Stimulated activated effector memory CD8-positive, alpha-beta T cell treated with anti-CD3 and anti-CD28 coated beads, Interleukin-12 subunit alpha, Interleukin-12 subunit beta, amount 100 ng/mL, for 72 hours (primary cell): Measurements from ENCODE around the gene SOHLH2.

Experiments
- ATAC-seq: fragments of 150-1000 bp; cut with Tn5 transposase; 2 replicates; pipeline ENCODE4 v1.10.0; 2021
- DNase-seq, 2 donors: peaks; one replicate each; pipeline ENCODE4 v3.0.0; 2021 to 2022; ENCODE audit warnings: low spot score in 2 of 2
- H3K27ac Mint-ChIP-seq: one replicate; pipeline ENCODE4 v1.8.0; 2022; ENCODE audit warnings: mild to moderate bottlenecking, mixed read lengths
- H3K36me3 Mint-ChIP-seq: one replicate; pipeline ENCODE4 v1.8.0; 2022; ENCODE audit warnings: mild to moderate bottlenecking, mixed read lengths
- H3K4me1 Mint-ChIP-seq: one replicate; pipeline ENCODE4 v1.8.0; 2022; ENCODE audit warnings: mixed read lengths
- H3K4me3 Mint-ChIP-seq: one replicate; pipeline ENCODE4 v1.8.0; 2022; ENCODE audit warnings: mild to moderate bottlenecking, mixed read lengths
- H3K9me3 Mint-ChIP-seq: one replicate; pipeline ENCODE4 v1.8.0; 2022; ENCODE audit warnings: mixed read lengths

The SOHLH2 gene

GRCh38 chr13:36212789-36213188 lies 1.6 kb downstream of the SOHLH2 start:
- Mint-ChIP-seq H3K36me3 (no peaks in the 10 kb centered on the region), H3K27ac (no peak overlapping the region), H3K9me3 (peaks cover 11% of the 10 kb centered on the region), H3K4me3 (no peak overlapping the region), H3K4me1 (no peaks in the 10 kb centered on the region)
- DNase-seq (no peak), ATAC-seq (no peak)

GRCh38 chr13:36211567-36211966 lies 2.8 kb downstream of the SOHLH2 start:
- H3K4me3 Mint-ChIP-seq: no peak overlapping the region
- H3K9me3 Mint-ChIP-seq: peaks cover 11% of the 10 kb centered on the region
- no peak for DNase-seq
- no peaks in the 10 kb centered on the region for H3K4me1 Mint-ChIP-seq
- no peak overlapping the region for H3K27ac Mint-ChIP-seq
- H3K36me3 Mint-ChIP-seq: no peaks in the 10 kb centered on the region
- no peak for ATAC-seq

GRCh38 chr13:36210738-36211137 lies 3.6 kb downstream of the SOHLH2 start:
- Mint-ChIP-seq H3K4me1 (no peaks in the 10 kb centered on the region), H3K27ac (no peak overlapping the region)

GRCh38 chr13:36207672-36208071 lies 6.7 kb downstream of the SOHLH2 start:
- ATAC-seq (no peak), DNase-seq (no peak)
- H3K27ac Mint-ChIP-seq: no peak overlapping the region
- H3K9me3 Mint-ChIP-seq: peaks cover 11% of the 10 kb centered on the region
- no peak overlapping the region for H3K4me3 Mint-ChIP-seq
- no peaks in the 10 kb centered on the region for H3K4me1 Mint-ChIP-seq
- no peaks in the 10 kb centered on the region for H3K36me3 Mint-ChIP-seq

More at GRCh38 chr13:36210738-36211137, 3.6 kb downstream of the SOHLH2 start:
- DNase-seq (no peak), ATAC-seq (no peak)
- H3K36me3 Mint-ChIP-seq: no peaks in the 10 kb centered on the region
- H3K4me3 Mint-ChIP-seq: no peak overlapping the region
- peaks cover 11% of the 10 kb centered on the region for H3K9me3 Mint-ChIP-seq

GRCh38 chr13:36193151-36193855 lies 21.1 kb downstream of the SOHLH2 start:
- Mint-ChIP-seq H3K36me3 (no peaks in the 10 kb centered on the region), H3K27ac (no peak overlapping the region), H3K4me1 (no peaks in the 10 kb centered on the region), H3K4me3 (no peak overlapping the region), H3K9me3 (peaks cover 14% of the 10 kb centered on the region)
- no peak for ATAC-seq
- no peak for DNase-seq

GRCh38 chr13:36192166-36192565 lies 22.2 kb downstream of the SOHLH2 start:
- ATAC-seq (no peak), DNase-seq (no peak)
- H3K4me1 Mint-ChIP-seq: no peaks in the 10 kb centered on the region
- no peak overlapping the region for H3K4me3 Mint-ChIP-seq
- peaks cover 16% of the 10 kb centered on the region for H3K9me3 Mint-ChIP-seq
- H3K27ac Mint-ChIP-seq: no peak overlapping the region
- H3K36me3 Mint-ChIP-seq: no peaks in the 10 kb centered on the region

GRCh38 chr13:36190771-36191170 lies 23.6 kb downstream of the SOHLH2 start:
- no peak overlapping the region for H3K4me3 Mint-ChIP-seq
- ATAC-seq (no peak), DNase-seq (no peak)
- no peaks in the 10 kb centered on the region for H3K4me1 Mint-ChIP-seq
- no peak overlapping the region for H3K27ac Mint-ChIP-seq
- peaks cover 18% of the 10 kb centered on the region for H3K9me3 Mint-ChIP-seq
- H3K36me3 Mint-ChIP-seq: no peaks in the 10 kb centered on the region

GRCh38 chr13:36188441-36188840 lies 25.9 kb downstream of the SOHLH2 start:
- Mint-ChIP-seq H3K27ac (no peak overlapping the region), H3K9me3 (peaks cover 11% of the 10 kb centered on the region), H3K4me1 (no peaks in the 10 kb centered on the region), H3K4me3 (no peak overlapping the region), H3K36me3 (no peaks in the 10 kb centered on the region)
- ATAC-seq: no peak
- DNase-seq: no peak

GRCh38 chr13:36183901-36184300 lies 30.5 kb downstream of the SOHLH2 start:
- no peaks in the 10 kb centered on the region for H3K4me1 Mint-ChIP-seq
- ATAC-seq: no peak
- no peak overlapping the region for H3K27ac Mint-ChIP-seq
- H3K36me3 Mint-ChIP-seq: no peaks in the 10 kb centered on the region
- DNase-seq: no peak
- H3K9me3 Mint-ChIP-seq: peaks cover 14% of the 10 kb centered on the region
- H3K4me3 Mint-ChIP-seq: no peak overlapping the region

- Mint-ChIP-seq H3K27ac (no peak overlapping the region), H3K9me3 (peaks cover 8% of the 10 kb centered on the region), H3K36me3 (no peaks in the 10 kb centered on the region), H3K4me3 (no peak overlapping the region), H3K4me1 (no peaks in the 10 kb centered on the region)
- ATAC-seq (no peak), DNase-seq (no peak)
Observed at GRCh38 chr13:36175621-36176020, 38.7 kb downstream of the SOHLH2 start.

GRCh38 chr13:36174923-36175322 lies 39.4 kb downstream of the SOHLH2 start:
- Mint-ChIP-seq H3K9me3 (peaks cover 4% of the 10 kb centered on the region), H3K36me3 (no peaks in the 10 kb centered on the region), H3K4me1 (no peaks in the 10 kb centered on the region), H3K4me3 (no peak overlapping the region), H3K27ac (no peak overlapping the region)
- ATAC-seq: no peak
- DNase-seq: no peak

- H3K4me3 Mint-ChIP-seq: no peak overlapping the region
- ATAC-seq (no peak), DNase-seq (no peak)
- peaks cover 3% of the 10 kb centered on the region for H3K9me3 Mint-ChIP-seq
- no peaks in the 10 kb centered on the region for H3K4me1 Mint-ChIP-seq
- H3K36me3 Mint-ChIP-seq: no peaks in the 10 kb centered on the region
- no peak overlapping the region for H3K27ac Mint-ChIP-seq
Observed at GRCh38 chr13:36173571-36174322, 40.6 kb downstream of the SOHLH2 start.

- ATAC-seq: no peak
- no peak for DNase-seq
- H3K27ac Mint-ChIP-seq: no peak overlapping the region
- peaks cover 12% of the 10 kb centered on the region for H3K9me3 Mint-ChIP-seq
- H3K4me3 Mint-ChIP-seq: no peak overlapping the region
- H3K4me1 Mint-ChIP-seq: no peaks in the 10 kb centered on the region
- no peaks in the 10 kb centered on the region for H3K36me3 Mint-ChIP-seq
Observed at GRCh38 chr13:36166046-36166445, 48.3 kb downstream of the SOHLH2 start.

- Mint-ChIP-seq H3K4me3 (no peak overlapping the region), H3K27ac (no peak overlapping the region), H3K9me3 (peaks cover 20% of the 10 kb centered on the region), H3K36me3 (no peaks in the 10 kb centered on the region), H3K4me1 (no peaks in the 10 kb centered on the region)
- ATAC-seq (no peak), DNase-seq (no peak)
Observed at GRCh38 chr13:36163809-36164308, 50.5 kb downstream of the SOHLH2 start.

GRCh38 chr13:36163286-36163685 lies 51.1 kb downstream of the SOHLH2 start:
- no peak overlapping the region for H3K4me3 Mint-ChIP-seq
- ATAC-seq (no peak), DNase-seq (no peak)
- no peak overlapping the region for H3K27ac Mint-ChIP-seq
- H3K9me3 Mint-ChIP-seq: peaks cover 20% of the 10 kb centered on the region
- no peaks in the 10 kb centered on the region for H3K4me1 Mint-ChIP-seq
- H3K36me3 Mint-ChIP-seq: no peaks in the 10 kb centered on the region

- Mint-ChIP-seq H3K9me3 (peaks cover 21% of the 10 kb centered on the region), H3K27ac (no peak overlapping the region), H3K4me3 (no peak overlapping the region), H3K36me3 (no peaks in the 10 kb centered on the region), H3K4me1 (no peaks in the 10 kb centered on the region)
- ATAC-seq: no peak
- DNase-seq: no peak
Observed at GRCh38 chr13:36160297-36160696, 54.1 kb downstream of the SOHLH2 start.
